ENCODE results near the gene TMEM225B.

- TF ChIP-seq ZEB2 (tag by site-specific recombination; IDR thresholded peaks at IDR 0.05) (no peak), ZNF302 (tag by site-specific recombination; IDR thresholded peaks at IDR 0.05; ENCODE audit: low read depth) (no peak), REPIN1 (tag by site-specific recombination; IDR thresholded peaks at IDR 0.05; ENCODE audit: low read depth) (no peak), GLIS1 (tag by site-specific recombination; IDR thresholded peaks at IDR 0.05) (no peak), KLF16 (tag by site-specific recombination; IDR thresholded peaks at IDR 0.05) (no peak), CTCF (tag by site-specific recombination; IDR thresholded peaks at IDR 0.05) (no peak), REST (tag by site-specific recombination; IDR thresholded peaks at IDR 0.05) (no peak), ZBTB7A (tag by site-specific recombination; IDR thresholded peaks at IDR 0.05; ENCODE audit: low read depth) (no peak), ZNF24 (tag by site-specific recombination; IDR thresholded peaks at IDR 0.05) (no peak), HOXA7 (CRISPR knock-in tag; IDR thresholded peaks at IDR 0.05; ENCODE audit: borderline replicate concordance) (no peak), TCF7L2 (IDR thresholded peaks at IDR 0.05; ENCODE audit: borderline replicate concordance, low read depth, low read length) (no peak)
- TF ChIP-seq, protein P1, sequence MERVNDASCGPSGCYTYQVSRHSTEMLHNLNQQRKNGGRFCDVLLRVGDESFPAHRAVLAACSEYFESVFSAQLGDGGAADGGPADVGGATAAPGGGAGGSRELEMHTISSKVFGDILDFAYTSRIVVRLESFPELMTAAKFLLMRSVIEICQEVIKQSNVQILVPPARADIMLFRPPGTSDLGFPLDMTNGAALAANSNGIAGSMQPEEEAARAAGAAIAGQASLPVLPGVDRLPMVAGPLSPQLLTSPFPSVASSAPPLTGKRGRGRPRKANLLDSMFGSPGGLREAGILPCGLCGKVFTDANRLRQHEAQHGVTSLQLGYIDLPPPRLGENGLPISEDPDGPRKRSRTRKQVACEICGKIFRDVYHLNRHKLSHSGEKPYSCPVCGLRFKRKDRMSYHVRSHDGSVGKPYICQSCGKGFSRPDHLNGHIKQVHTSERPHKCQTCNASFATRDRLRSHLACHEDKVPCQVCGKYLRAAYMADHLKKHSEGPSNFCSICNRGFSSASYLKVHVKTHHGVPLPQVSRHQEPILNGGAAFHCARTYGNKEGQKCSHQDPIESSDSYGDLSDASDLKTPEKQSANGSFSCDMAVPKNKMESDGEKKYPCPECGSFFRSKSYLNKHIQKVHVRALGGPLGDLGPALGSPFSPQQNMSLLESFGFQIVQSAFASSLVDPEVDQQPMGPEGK (tag by site-specific recombination; IDR thresholded peaks at IDR 0.05) = no peak
- TF ChIP-seq, protein P2, sequence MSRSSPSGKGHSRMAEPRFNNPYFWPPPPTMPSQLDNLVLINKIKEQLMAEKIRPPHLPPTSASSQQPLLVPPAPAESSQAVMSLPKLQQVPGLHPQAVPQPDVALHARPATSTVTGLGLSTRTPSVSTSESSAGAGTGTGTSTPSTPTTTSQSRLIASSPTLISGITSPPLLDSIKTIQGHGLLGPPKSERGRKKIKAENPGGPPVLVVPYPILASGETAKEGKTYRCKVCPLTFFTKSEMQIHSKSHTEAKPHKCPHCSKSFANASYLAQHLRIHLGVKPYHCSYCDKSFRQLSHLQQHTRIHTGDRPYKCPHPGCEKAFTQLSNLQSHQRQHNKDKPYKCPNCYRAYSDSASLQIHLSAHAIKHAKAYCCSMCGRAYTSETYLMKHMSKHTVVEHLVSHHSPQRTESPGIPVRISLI (tag by site-specific recombination; IDR thresholded peaks at IDR 0.05) = no peak
- TF ChIP-seq, protein P3, sequence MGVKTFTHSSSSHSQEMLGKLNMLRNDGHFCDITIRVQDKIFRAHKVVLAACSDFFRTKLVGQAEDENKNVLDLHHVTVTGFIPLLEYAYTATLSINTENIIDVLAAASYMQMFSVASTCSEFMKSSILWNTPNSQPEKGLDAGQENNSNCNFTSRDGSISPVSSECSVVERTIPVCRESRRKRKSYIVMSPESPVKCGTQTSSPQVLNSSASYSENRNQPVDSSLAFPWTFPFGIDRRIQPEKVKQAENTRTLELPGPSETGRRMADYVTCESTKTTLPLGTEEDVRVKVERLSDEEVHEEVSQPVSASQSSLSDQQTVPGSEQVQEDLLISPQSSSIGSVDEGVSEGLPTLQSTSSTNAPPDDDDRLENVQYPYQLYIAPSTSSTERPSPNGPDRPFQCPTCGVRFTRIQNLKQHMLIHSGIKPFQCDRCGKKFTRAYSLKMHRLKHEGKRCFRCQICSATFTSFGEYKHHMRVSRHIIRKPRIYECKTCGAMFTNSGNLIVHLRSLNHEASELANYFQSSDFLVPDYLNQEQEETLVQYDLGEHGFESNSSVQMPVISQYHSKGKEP (tag by site-specific recombination; IDR thresholded peaks at IDR 0.05) = no peak
These were observed 46.4 kb downstream of the TMEM225B start for GRCh38 chr7:99644431-99644830.

Data from HEK293 (cell line).